ENCODE measurements around the gene NT5M. TPM values are rescaled to one million over a fixed set of nuclear protein-coding genes. Genes with fewer than 3 reads are reported as not detected.
A peak's percentile ranks its signal among the peaks of the same experiment; 100 is the strongest.

NT5M gene
- polyA plus RNA-seq, 2 of the 4 experiments (the other 2 are of a cell fraction) = 5.3 to 5.9 TPM

GRCh38 chr17:17354560-17355349, 51.6 kb downstream of the NT5M start (continued):
- no peak for TF ChIP-seq HMGXB4 (CRISPR knock-in tag; IDR thresholded peaks at IDR 0.05; ENCODE audit: borderline replicate concordance)
- no peak for TF ChIP-seq HOXB5 (CRISPR knock-in tag; IDR thresholded peaks at IDR 0.05)
- no peak for TF ChIP-seq E2F6 (IDR thresholded peaks at IDR 0.05; ENCODE audit: borderline replicate concordance, low read depth)
- TF ChIP-seq USF2 (IDR thresholded peaks at IDR 0.05) = no peak
- TF ChIP-seq BCL3 (IDR thresholded peaks at IDR 0.05) = no peak
- TF ChIP-seq JUN (IDR thresholded peaks at IDR 0.05) = no peak
- no peak for TF ChIP-seq NPAS2 (CRISPR knock-in tag; IDR thresholded peaks at IDR 0.05; ENCODE audit: borderline replicate concordance)
- TF ChIP-seq SMC3 (IDR thresholded peaks at IDR 0.05) = peak; percentile 93
- no peak for TF ChIP-seq PHF8 (IDR thresholded peaks at IDR 0.05; ENCODE audit: borderline replicate concordance, low read depth)
- TF ChIP-seq PBX3 (IDR thresholded peaks at IDR 0.05) = no peak
- no peak for TF ChIP-seq ZC3H11A (IDR thresholded peaks at IDR 0.05)
- TF ChIP-seq REST (IDR thresholded peaks at IDR 0.05) = no peak
- peak; percentile 74 for TF ChIP-seq MAX (IDR thresholded peaks at IDR 0.05)
- TF ChIP-seq SREBF2 (IDR thresholded peaks at IDR 0.05) = no peak
- no peak for TF ChIP-seq FOXS1 (CRISPR knock-in tag; IDR thresholded peaks at IDR 0.05)
- TF ChIP-seq FOSL2 (IDR thresholded peaks at IDR 0.05) = no peak
- TF ChIP-seq FOSL2 (CRISPR knock-in tag; IDR thresholded peaks at IDR 0.05) = peak; percentile 2; the same call in 1 of the 2 replicates
- no peak for TF ChIP-seq EHMT2 (IDR thresholded peaks at IDR 0.05; ENCODE audit: low read depth)
- no peak for TF ChIP-seq POLR2AphosphoS2 (conservative IDR thresholded peaks at IDR 0.05; ENCODE audit: low read length)
- no peak for TF ChIP-seq ATOH8 (CRISPR knock-in tag; IDR thresholded peaks at IDR 0.05; ENCODE audit: low read depth)
- TF ChIP-seq EHF (CRISPR knock-in tag; IDR thresholded peaks at IDR 0.05) = no peak
- TF ChIP-seq MYC (IDR thresholded peaks at IDR 0.05; ENCODE audit: borderline replicate concordance, low read length) = no peak; the same call in 1 of the 2 replicates
- TF ChIP-seq HDAC2 (IDR thresholded peaks at IDR 0.05) = no peak
- no peak for TF ChIP-seq MAFK (IDR thresholded peaks at IDR 0.05; ENCODE audit: partially characterized antibody)
- no peak for TF ChIP-seq NFE2L2 (conservative IDR thresholded peaks at IDR 0.05; ENCODE audit: low read length)
- TF ChIP-seq POLR2A (IDR thresholded peaks at IDR 0.05; ENCODE audit: low read length) = no peak
- TF ChIP-seq EP300 (IDR thresholded peaks at IDR 0.05) = no peak
- TF ChIP-seq FOSB (CRISPR knock-in tag; IDR thresholded peaks at IDR 0.05) = no peak
